Stimulated activated naive CD4-positive, alpha-beta T cell (primary cell): ENCODE results near the gene ASPDH.

Experiments
- DNase-seq, 6 experiments: peaks; one replicate each; lab custom pipeline; 2025; lab: John Stamatoyannopoulos, UW

Gene ASPDH

DNA sequence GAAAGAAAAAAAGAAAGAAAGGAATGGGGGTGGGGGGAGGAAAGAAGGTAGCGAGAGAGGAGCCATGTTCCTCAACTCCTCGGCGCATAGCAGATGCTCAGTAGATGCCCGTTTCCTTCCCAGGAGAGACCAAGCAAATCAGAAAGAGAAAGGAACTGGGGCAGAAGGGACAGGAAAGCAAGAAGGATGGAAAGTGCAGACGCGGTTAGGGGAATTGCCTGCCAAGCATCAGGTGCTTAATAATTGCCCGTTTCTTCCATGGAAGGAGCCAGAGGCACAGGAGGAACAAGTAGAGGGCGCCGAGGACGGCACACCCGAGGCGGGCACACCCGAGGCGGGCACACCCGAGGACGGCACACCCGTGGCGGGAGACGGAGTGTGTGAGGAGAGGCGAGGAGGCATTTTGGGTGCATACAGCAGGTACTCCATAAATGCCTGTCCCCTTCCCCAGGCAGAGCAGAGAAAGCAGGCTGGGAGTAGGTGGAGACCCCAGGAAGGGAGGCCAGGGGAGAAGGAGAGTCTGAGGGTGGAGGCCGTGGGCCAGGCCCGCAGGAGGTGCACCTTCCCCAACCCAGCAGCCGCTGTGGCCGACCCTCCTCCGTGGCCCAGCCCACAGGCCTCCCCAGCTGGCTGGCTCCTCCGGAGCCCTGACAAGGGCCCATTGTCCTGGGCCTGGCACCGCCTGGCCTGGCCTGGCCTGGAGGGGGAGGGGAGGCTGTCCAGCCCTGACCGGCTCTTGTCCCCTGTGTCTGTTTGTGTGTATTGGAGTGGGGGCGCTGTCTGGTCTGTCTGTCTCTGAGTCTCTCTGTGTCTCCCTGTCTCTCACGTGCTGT is 17.3 kb downstream of the ASPDH start:
- no peak for DNase-seq

DNA sequence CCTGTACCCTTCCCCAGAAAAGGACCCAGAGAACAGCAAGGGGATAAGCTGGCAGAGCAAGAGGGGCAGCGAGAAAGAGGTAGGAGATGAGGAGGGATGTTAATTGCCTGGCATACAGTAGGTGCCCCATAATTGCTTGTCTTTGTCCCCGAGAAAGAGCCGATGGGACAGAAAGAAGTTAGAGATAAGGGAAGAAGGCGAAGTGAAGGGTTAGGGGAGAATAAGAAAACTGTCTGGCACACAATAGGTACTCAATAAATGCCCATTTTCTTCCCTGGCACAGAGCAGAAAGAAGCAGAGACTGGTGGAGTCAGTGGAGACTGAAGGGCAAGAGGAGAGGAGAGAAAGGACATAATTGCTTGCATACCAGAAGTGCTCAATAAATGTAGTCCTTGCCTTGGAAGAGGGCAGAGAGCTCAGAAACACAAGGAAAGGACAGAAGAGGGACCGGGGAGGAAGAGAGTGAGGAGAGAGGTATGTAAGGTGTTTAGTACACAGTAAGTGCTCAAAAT is 18.6 kb downstream of the ASPDH start:
- no peak for DNase-seq

DNA sequence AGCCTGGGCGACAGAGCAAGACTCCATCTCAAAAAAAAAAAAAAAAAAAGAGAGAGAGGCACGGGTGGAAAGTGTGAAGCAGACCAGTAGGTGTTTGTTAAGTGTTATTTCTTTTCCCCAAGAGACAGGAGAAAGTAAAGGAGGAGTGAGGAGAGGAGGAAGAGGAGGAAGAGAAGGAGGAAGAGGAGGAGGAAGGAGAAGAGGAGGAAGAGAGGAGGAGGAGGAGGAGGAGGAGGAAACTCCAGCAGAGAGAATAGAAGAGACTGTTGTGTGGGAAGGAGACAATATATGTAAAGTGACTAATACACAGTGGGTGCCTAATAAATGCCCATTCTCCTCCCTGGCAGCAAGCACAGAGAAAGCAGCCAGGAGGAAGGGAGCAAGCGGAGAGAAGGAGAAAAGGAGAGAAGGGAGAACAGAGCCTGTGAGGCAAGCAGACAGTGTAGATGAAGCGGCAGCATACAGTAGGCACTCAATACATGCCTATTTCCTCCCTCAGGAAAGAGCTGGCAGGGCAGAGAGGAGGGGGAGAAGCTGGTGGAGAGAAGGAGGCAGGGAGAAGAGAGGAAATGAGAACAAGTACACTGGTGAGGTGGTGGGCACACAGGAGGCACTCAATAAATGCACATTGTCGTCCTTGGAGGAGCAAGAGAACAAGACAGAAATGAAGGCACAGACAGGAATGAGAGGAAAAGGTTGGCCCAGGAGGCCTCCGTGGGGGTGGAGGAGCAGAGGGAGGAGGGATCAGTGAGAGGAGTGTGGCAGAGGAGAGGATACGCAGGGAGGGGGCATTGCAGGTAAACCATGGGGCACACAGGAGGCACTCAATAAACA is 19.3 kb downstream of the ASPDH start:
- DNase-seq: no peak

DNA sequence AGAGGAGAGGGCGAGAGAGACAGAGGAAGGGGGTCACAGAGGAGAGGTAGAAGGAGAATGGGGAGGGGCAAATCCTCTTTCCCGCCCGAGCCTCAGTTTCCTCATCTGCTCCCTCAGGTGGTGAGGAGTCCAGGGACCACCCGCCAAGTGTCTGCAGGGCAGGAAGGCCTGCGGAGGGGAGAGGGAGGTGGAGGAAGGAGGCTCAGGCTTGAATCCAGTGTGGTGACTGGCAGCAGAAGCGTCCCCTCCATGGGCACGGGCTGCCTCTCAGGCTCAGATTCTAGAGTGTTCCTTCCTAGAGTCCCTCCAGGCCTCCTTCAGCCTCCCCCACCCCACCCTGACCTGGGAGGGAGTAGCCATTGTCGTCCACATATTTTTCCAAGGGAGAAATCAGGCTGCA is 20.5 kb downstream of the ASPDH start:
- no peak for DNase-seq

DNA sequence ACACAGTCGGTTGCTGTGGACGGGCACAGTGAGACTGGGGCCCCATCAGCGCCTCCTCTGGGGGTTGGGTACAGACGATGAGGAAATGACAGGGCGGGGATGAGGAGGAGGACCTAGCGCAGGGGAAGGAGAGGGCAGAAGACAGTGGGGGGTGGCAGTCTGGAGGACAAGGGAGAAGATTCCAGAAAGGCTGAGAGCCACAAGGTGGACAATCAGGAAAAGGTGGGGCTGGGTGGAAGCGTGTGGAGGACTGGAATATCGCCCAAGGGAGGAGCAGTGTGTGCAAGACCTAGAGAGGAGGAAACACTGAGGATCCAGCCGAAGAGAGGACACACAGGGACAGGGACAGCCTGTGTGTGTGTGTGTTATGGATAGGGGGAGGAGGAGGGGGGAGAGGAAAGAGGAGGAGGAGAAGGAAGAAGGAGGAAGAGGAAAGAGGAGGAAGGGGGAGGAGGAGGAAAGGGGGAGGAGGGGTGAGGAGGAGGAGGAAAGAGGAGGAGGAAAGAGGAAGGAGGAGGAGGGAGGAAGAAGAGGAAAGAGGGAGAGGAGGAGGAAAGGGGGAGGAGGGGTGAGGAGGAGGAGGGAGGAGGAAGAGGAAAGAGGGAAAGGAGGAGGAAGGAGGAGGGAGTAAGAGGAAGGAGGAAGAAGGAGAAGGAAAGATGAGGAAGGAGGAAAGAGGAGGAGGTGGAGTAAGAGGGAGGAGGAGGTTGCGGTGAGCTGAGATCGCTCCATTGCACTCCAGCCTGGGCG is 21.2 kb downstream of the ASPDH start:
- DNase-seq: no peak

DNA sequence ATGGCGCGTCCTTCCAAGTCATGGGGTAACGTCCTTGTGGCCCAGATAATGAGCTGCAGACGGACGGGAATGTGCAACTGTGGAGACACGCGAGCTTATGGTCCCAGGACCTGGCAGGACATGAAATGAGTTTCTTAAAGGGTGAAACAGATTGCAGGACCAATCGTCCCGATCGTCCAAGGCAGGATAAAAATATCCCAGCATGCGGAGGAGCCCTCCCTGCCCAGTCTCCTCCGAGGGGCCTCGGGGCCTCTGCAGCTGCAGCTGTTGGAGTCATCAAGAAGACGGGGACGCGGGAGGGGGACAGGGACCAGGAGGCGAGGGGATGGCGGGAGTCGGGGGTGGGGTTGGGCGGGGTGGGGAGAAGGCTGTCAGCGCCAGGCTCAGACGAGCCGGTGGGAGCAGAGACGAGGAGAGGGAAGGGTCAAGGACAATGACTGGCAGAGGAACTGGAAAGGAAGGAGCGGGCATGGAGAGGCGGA is 22.7 kb downstream of the ASPDH start:
- no peak for DNase-seq

DNA sequence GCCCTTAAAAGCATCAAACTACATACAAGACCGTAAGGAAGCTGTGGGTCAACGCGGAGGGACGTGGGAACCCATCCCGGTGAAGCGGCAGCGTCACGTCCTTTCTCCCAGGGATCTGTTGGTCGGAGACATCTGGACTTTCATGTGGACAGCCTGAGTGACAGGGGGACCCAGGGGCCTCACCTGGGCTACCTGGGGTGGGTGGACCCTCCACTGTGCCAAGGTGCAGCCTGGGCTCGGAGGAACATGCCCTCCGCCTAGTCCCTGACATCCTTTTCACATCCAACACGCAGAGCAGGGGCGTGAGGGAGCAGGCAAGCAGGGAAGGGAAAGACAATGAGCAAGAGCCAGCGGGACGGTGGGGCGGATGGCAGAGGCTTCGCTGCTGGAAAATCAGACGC is 23.3 kb downstream of the ASPDH start:
- DNase-seq: no peak

DNA sequence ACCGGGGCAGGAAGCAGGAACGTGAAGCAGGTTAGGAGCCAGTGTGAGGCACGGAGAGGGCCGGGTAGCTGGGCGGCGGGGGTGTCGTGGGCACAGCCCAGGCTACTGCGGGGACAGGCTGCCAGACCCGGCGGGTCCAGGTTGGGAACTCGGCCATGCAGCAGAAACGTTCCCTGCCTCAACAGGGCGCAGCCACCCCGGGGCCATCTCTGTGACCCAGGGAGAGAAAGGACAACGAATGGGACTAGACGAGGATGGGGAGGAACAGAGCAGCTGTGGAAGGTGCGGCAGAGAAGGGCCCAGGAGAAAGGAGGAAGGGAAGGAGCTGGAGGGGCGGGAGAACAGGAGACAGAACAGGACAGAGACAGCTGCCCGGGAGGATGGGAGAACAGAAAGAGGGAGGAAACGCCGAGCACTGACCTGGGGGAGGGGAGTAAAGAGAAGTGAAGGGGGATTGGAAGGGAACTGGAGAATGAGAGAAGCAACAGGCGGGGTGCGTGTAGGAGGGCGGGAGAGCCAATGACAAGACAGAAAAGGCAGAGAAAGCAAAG is 24.2 kb downstream of the ASPDH start:
- DNase-seq: no peak

DNA sequence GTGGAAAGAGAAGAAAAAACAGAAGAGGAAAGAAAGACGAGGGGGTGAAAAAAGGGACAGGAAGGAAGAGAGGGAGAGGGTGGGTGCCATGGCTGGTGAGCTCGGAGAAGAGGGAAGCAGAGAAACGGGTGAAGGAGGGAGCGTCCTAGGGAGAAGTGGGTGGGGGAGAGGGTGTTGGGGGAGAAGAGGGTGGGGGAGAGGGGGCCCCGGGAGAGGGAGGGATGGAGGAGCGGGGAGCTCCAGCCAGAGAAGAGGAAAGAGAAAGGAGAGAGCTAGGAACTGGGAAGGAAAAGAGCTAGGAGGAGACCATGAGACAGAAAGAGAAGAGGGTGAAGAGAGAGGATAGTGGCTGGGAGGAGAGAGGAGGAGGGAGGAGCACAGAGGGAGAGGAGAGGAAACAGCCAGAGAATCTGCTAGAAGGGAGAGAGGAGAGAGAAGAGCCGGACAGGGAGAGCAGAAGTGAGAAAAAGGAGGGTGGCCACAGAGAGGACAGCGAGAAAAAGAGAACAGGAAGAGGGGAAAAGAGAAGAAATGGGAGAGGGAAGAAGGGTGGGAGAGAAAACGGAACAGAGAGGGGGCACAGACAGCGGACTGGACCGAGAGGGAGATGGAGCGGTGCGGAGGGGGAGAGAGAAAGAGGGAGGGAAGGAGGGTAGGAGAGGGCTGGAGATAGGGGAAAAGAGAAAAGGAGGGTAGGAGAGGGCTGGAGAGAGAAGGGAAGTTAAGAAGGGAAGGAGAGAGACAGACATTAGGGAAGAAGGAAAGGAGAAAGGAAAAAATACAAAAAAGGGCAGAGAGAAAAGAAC is 25.1 kb downstream of the ASPDH start:
- no peak for DNase-seq

DNA sequence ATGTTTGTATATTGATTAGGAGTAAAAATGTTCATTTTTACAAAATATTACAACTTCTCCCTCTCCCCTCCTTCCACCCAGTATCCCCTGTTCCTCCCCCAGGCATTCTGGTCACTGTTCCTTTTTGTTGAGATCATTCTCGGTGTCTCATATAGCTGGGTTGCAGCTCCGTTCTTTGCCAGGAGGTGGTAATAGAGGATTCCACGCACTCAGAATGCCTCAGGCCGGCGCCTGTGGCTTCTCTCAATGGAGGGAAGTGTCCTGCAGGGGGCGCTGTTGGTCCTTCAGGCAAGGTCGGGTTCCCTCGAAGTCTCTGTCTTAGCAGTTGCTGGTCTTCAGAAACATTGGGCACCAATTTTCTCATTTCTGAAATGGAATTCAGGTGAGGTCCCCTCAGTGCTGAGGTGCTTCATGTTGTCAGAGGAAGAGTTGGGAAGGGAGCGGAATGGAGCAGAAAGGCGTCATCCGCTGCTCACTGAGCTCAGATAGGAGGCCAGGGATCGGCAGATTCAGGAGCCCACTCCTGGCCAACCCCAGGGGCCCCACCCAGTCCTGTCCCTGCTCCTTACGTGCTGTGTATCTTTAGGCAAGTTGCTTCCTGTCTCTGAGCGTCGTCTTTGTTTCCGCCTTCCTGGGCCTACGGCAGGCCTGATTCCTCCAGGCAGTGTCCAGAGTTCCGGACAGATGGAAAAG is 26.7 kb downstream of the ASPDH start:
- DNase-seq: peak in 5 of 6 experiments; percentile 5 to 37 (median 22)

DNA sequence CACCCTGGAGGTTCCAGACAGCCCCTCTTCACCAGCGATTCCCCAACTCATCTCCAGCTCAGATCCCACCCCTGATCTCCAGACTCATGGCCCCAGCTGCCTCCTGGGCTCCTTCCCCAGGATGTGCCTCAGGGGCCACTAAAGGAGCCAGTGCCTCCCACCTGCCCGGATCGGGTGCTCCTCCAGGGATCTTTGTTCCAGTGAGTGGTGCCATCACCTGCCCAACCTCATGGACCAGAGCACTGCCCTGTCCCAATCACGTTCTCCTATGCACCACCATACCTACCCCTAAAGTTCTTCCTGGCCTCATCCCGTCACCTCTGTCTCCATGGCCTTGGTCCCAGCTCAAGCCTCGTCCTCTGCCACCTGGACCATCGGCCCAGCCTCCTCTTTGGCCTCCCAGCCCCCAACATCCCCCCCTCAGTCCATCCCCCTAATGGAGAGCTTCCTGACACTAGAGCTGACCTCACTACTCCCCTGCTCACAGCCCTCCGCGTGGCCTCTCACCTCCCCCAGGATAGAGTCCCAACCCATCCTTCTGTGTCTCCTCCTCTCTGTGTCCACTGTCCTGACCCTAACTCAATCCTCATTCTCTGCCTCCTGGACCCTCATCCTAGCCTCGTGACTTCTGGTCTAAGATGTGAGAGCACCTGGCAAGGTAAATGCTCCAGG is 28.3 kb downstream of the ASPDH start:
- DNase-seq: no peak

DNA sequence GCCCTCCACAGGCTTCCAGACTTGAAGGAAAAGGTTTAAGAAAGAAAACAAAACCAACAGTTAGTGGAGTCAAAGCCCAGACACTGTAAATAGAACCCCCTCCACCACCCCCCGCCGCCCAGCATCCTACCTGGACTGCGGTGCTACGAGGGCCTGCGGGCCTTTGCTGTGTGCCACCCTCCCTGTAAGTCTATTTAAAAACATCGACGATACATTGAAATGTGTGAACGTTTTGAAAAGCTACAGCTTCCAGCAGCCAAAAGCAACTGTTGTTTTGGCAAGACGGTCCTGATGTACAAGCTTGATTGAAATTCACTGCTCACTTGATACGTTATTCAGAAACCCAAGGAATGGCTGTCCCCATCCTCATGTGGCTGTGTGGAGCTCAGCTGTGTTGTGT is 30.8 kb downstream of the ASPDH start:
- DNase-seq: no peak

DNA sequence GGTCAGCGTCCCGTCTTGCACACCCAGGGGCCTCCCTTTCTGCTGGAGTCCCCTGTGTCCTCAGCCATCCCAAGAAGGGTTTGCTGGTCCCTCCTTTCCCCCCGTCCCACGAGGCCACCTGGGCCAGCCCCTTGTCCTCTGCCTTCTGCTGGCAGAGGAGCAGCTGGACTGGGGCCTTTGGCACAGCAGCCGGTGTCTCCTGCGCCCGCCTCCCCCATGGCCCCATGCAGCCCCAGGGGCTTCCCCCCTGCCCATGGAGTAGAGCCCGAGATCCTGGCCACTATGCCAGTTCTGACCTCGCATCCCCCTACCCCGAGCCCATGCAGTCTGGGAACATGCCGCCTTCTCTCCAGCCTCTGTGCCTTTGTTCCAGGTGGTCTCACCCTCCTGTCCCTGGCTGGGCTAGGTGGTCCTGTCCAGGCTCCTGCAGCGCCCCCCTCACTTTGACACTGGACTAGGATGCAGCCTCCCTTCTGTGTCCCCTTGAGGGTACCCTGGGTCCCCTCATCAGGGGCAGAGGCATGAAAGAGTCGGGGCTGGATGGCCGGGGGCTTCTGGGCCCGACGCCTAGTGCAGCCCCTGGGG is 31.4 kb downstream of the ASPDH start:
- DNase-seq: no peak

DNA sequence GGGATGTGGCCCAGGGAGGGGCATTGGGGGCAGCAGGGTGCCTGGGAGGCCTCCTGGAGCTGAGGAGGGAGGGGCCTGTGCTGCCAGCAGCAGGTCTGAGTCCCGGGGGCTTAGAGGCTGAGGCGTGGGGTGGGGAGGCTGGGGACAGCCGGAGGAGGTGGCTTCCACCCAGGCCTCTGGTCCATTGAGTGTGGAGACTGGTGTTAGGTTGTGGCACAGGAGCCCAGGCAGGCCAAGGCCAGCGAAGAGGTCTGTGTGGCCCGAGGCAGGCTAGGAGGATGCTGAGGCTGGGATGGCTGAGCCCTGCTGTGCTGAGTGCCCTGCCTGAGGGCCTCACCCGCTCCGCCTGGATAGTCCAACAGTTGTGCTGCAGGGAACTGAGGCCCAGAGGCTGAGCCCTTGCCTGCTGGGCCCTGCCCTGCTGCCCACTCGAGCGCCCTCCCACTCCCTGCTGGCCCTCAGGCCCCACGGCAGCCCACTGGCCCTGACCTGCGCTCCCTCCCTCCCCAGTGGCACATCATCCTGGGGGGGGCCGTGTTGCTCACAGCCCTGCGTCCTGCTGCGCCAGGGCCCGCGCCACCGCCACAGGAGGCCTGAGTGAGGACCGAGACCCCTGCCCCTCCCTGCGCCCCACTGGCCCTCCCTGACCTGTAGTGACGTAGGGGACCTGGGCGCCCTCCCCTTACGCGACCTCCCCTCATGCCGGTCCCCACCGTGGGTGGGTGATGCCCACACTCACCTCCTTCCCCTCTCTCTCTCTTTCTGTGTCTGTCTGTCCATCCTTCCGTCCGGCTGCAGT is 32.2 kb downstream of the ASPDH start:
- no peak for DNase-seq

DNA sequence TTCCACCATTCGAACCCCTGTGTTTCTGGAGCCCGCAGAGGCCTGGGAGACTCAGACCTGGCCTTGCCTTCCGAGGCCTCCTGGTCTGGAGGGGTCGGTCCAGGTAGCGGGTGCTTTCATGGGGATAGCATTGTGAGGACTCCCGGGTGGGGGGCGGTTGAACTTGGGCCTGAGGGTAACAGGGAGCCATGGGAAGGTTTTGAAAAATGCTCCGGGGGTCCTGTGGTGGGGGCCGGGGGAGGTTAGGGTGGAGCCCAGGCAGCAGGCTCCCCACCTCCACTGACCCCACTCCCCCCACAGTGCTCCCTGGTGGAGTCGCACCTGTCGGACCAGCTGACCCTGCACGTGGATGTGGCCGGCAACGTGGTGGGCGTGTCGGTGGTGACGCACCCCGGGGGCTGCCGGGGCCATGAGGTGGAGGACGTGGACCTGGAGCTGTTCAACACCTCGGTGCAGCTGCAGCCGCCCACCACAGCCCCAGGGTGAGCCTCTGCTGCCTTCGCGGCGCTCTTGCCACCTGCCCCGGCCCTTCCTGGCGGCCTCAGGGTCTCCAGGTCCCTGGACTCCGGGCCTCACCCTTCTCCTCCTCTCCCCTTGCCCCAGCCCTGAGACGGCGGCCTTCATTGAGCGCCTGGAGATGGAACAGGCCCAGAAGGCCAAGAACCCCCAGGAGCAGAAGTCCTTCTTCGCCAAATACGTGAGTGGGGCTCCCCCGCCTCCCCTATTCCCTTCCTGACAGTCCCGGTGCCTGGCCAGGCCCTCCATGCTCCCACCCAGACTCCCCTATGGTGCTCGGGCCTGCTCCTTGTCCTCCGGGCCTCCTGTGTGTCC is 33.2 kb downstream of the ASPDH start:
- DNase-seq: no peak

DNA sequence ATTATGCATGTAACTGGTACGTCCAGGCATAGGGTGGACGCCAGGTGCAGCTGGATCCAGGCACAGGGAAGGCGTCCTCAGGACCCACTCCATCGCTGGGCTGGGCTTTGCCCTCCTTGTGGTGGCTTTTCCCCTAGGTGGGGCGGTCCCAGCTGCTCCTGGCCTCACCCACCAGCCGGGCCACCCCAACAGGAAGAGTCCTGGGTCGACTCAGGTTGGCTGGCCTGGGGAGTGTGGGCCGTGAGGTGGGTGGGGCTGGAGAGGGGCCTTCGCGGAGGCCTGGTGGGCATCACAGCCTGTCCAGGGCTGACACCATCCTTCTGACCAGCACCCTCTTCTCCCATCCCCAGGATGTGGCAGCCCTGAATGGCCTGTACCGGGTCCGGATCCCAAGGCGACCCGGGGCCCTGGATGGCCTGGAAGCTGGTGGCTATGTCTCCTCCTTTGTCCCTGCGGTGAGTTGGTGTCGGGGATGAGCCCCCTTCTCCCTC is 33.9 kb downstream of the ASPDH start:
- no peak for DNase-seq

DNA sequence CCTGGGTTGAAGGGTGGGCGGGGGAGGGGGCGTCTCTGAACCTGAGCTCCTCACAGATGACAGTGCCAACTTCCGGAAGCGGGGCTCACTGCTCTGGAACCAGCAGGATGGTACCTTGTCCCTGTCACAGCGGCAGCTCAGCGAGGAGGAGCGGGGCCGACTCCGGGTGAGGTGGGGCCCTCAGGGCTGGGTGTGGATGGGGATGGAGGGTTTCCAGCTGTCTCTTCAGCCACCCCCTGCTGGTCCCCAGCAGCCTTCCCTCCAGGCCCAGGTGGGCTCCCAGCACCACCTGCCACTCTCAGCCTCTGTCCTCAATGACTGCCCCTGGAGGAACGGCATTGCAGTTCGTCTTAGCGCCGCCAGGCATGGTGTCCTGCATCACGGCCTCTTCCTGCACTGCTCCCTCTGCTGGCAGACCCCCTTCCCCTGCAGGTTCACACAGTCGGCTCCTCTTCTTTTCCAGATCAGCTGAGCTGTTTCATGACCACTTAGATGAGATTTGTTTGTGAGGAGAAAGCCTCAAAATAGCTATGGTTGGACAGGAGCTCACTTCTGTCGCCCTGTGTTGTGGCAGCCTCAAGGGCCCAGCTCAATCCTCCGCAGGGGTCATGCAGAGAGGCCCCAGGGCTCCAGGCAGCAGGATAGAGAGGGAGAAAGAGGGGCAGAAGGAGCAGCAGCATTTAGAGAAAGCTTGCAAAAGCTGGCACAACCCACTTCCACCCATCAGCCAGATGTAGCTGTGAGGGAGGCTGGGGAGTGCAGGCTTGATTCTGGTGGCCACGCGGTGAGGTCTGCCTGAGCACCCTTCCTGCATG is 34.6 kb downstream of the ASPDH start:
- no peak for DNase-seq
